ENCODE measurements around the gene TSPAN18. TPM values are rescaled to one million over a fixed set of nuclear protein-coding genes. Genes with fewer than 3 reads are reported as not detected.

The TSPAN18 gene
- total RNA-seq, 1 donor from 2014 or later: 2.8 TPM

GRCh38 chr11:44780940-44781631 lies 54.3 kb downstream of the TSPAN18 start:
- no peak for TF ChIP-seq CTCF (IDR thresholded peaks at IDR 0.05)

GRCh38 chr11:44781655-44782054 lies 54.9 kb downstream of the TSPAN18 start:
- Mint-ChIP-seq H3K4me1 (no peaks in the 10 kb centered on the region), H3K4me3 (no peak overlapping the region), H3K9me3 (no peaks in the 10 kb centered on the region), H3K36me3 (ENCODE audit: low read depth) (no peaks in the 10 kb centered on the region), H3K27me3 (no peaks in the 10 kb centered on the region), H3K27ac (no peak overlapping the region)
- TF ChIP-seq CTCF (IDR thresholded peaks at IDR 0.05): no peak
- DNase-seq: no peak
- CTCF ChIA-PET: no interaction called here
- no peak for ATAC-seq (ENCODE audit: low read depth)
- POLR2A ChIA-PET: no interaction called here
- intact Hi-C loops (cut with micrococcal nuclease): no loop called here

More at GRCh38 chr11:44780940-44781631, 54.3 kb downstream of the TSPAN18 start:
- Mint-ChIP-seq H3K27ac (no peak overlapping the region), H3K4me3 (no peak overlapping the region), H3K27me3 (no peaks in the 10 kb centered on the region), H3K36me3 (ENCODE audit: low read depth) (no peaks in the 10 kb centered on the region), H3K4me1 (no peaks in the 10 kb centered on the region), H3K9me3 (no peaks in the 10 kb centered on the region)
- ChIA-PET POLR2A (no interaction called here), CTCF (no interaction called here)
- no peak for DNase-seq
- ATAC-seq (ENCODE audit: low read depth): no peak
- intact Hi-C loops (cut with micrococcal nuclease): no loop called here

- no peak for ATAC-seq (ENCODE audit: low read depth)
- Mint-ChIP-seq H3K9me3 (no peaks in the 10 kb centered on the region), H3K36me3 (ENCODE audit: low read depth) (no peaks in the 10 kb centered on the region), H3K4me1 (no peaks in the 10 kb centered on the region), H3K27ac (no peak overlapping the region), H3K4me3 (no peak overlapping the region), H3K27me3 (no peaks in the 10 kb centered on the region)
- CTCF ChIA-PET: no interaction called here
- no peak for DNase-seq
- intact Hi-C loops (cut with micrococcal nuclease): no loop called here
- no peak for TF ChIP-seq CTCF (IDR thresholded peaks at IDR 0.05)
- POLR2A ChIA-PET: no interaction called here
Measured at GRCh38 chr11:44782478-44782877, 55.7 kb downstream of the TSPAN18 start.

- H3K27me3 Mint-ChIP-seq: no peaks in the 10 kb centered on the region
- H3K27ac Mint-ChIP-seq: no peak overlapping the region
- H3K36me3 Mint-ChIP-seq (ENCODE audit: low read depth): no peaks in the 10 kb centered on the region
- no peaks in the 10 kb centered on the region for H3K4me1 Mint-ChIP-seq
- H3K4me3 Mint-ChIP-seq: no peak overlapping the region
- no peaks in the 10 kb centered on the region for H3K9me3 Mint-ChIP-seq
- no peak for DNase-seq
- no peak for ATAC-seq (ENCODE audit: low read depth)
- CTCF ChIA-PET: no interaction called here
- POLR2A ChIA-PET: no interaction called here
- intact Hi-C loops (cut with micrococcal nuclease): no loop called here
- no peak for TF ChIP-seq CTCF (IDR thresholded peaks at IDR 0.05)
Measured at GRCh38 chr11:44784436-44784760, 57.6 kb downstream of the TSPAN18 start.

GRCh38 chr11:44784851-44785250 lies 58.1 kb downstream of the TSPAN18 start:
- TF ChIP-seq CTCF (IDR thresholded peaks at IDR 0.05): no peak
- H3K27me3 Mint-ChIP-seq: no peaks in the 10 kb centered on the region
- no peaks in the 10 kb centered on the region for H3K36me3 Mint-ChIP-seq (ENCODE audit: low read depth)
- no peaks in the 10 kb centered on the region for H3K4me1 Mint-ChIP-seq
- ATAC-seq (ENCODE audit: low read depth): no peak
- ChIA-PET POLR2A (no interaction called here), CTCF (no interaction called here)
- no peak for DNase-seq
- H3K4me3 Mint-ChIP-seq: no peak overlapping the region
- intact Hi-C loops (cut with micrococcal nuclease): no loop called here
- H3K9me3 Mint-ChIP-seq: no peaks in the 10 kb centered on the region
- H3K27ac Mint-ChIP-seq: no peak overlapping the region
